ENCODE results near the gene ALCAM. TPM values are rescaled to one million over a fixed set of nuclear protein-coding genes. Genes with fewer than 3 reads are reported as not detected.

Gene ALCAM
- total and polyA plus RNA-seq, 2 of the 8 experiments (the other 6 are each of a cell fraction or from before 2014, with no cell fraction given): 10.8 to 33.0 TPM

GRCh38 chr3:105352976-105353375, 13.7 kb upstream of the ALCAM start:
- H3K4me1 ChIP-seq (replicated peaks in 1 of 4; ENCODE audit: control insufficient read depth in 3 of 4, insufficient read depth in 4 of 4, low read length in 3 of 4): no peaks in the 10 kb centered on the region
- no peak overlapping the region for H3K4ac ChIP-seq (replicated peaks; ENCODE audit: insufficient read length, low read depth, low read length)
- H3K79me2 ChIP-seq (ENCODE audit: control insufficient read depth in 1 of 2, insufficient read depth in 2 of 2, low read length in 2 of 2): no peaks in the 10 kb centered on the region
- H3K4me2 ChIP-seq (ENCODE audit: insufficient read depth in 1 of 2, low read depth in 2 of 2, low read length in 2 of 2): no peak overlapping the region; a peak in 1 of 4 replicates
- no peak overlapping the region for H4K91ac ChIP-seq (replicated peaks; ENCODE audit: insufficient read length, low read length)
- ChIA-PET POLR2A (ENCODE audit: partially characterized antibody) (no interaction called here), CTCF (ENCODE audit: partially characterized antibody) (no interaction called here)
- H2BK15ac ChIP-seq (ENCODE audit: low read length): no peak overlapping the region
- H2BK5ac ChIP-seq (ENCODE audit: low read depth, low read length): no peak overlapping the region
- H3K79me1 ChIP-seq (ENCODE audit: low read depth, low read length): no peaks in the 10 kb centered on the region
- 92% methylated on average over 4 of the region's 4 CpGs; no CpG with 5 or more reads in 1 of the 2 experiments for WGBS, 2 experiments (ENCODE audit: extremely low coverage in 1 of 2, insufficient coverage in 1 of 2, insufficient read length in 1 of 2, insufficient replicate concordance in 2 of 2, low coverage in 1 of 2, low lambda C conversion rate in 2 of 2, missing lambda C conversion rate in 1 of 2)
- H3K23ac ChIP-seq (ENCODE audit: insufficient read length): no peak overlapping the region
- no peak overlapping the region for H3K9ac ChIP-seq (replicated peaks in 1 of 4; ENCODE audit: extremely low read depth in 1 of 4, low read depth in 3 of 4, low read length in 3 of 4)
- FAIRE-seq (no peak), DNase-seq (ENCODE audit: low read depth in 1 of 2, low spot score in 2 of 2) (no peak)
- H3K27ac ChIP-seq (ENCODE audit: low read depth, low read length): no peak overlapping the region
- no peak overlapping the region for H2BK120ac ChIP-seq (replicated peaks; ENCODE audit: low read depth, low read length)
- no peaks in the 10 kb centered on the region for H3K36me3 ChIP-seq (ENCODE audit: control insufficient read depth in 2 of 4, insufficient read depth in 4 of 4, low read length in 3 of 4)
- H3K56ac ChIP-seq (replicated peaks; ENCODE audit: insufficient read length, low read depth, low read length): no peak overlapping the region
- peaks cover 0 to 2% (median 0%) of the 10 kb centered on the region in 4 experiments; a peak in 2 of 7 replicates for H3K27me3 ChIP-seq (replicated peaks in 1 of 4; ENCODE audit: control insufficient read depth in 3 of 4, extremely low read depth in 1 of 4, insufficient read depth in 3 of 4, low read length in 3 of 4)
- H3K18ac ChIP-seq (ENCODE audit: extremely low read depth, low read length): no peak overlapping the region
- no peak overlapping the region for H2AK5ac ChIP-seq (ENCODE audit: low read depth, low read length)
- H3K23me2 ChIP-seq (ENCODE audit: low read depth, low read length): no peaks in the 10 kb centered on the region; the same call in 1 of the 2 replicates
- no peak overlapping the region for H2BK20ac ChIP-seq (ENCODE audit: low read length)
- no peak overlapping the region for H2AFZ ChIP-seq (ENCODE audit: low read length)
- no peaks in the 10 kb centered on the region for H4K20me1 ChIP-seq (replicated peaks in 1 of 2; ENCODE audit: control insufficient read depth in 1 of 2, insufficient read depth in 2 of 2, low read length in 2 of 2)
- H3K14ac ChIP-seq (ENCODE audit: insufficient read length): no peak overlapping the region
- no peaks in the 10 kb centered on the region for H3K9me3 ChIP-seq (ENCODE audit: insufficient read depth in 2 of 2, low read depth in 1 of 2, low read length in 1 of 2)
- H3K4me3 ChIP-seq (ENCODE audit: extremely low read depth in 1 of 4, insufficient read depth in 2 of 4, low read depth in 3 of 4, low read length in 4 of 4): no peak overlapping the region; a peak in 1 of 8 replicates
- H2BK12ac ChIP-seq (ENCODE audit: low read depth, low read length): no peak overlapping the region
- H4K8ac ChIP-seq (ENCODE audit: extremely low read depth, insufficient read depth, low read length): no peak overlapping the region
- no peak overlapping the region for H4K5ac ChIP-seq (ENCODE audit: insufficient read length, low read depth, low read length)
- TF ChIP-seq POU5F1 (IDR thresholded peaks at IDR 0.05; ENCODE audit: low read depth, low read length): no peak
- TF ChIP-seq GTF2F1 (IDR thresholded peaks at IDR 0.05; ENCODE audit: borderline replicate concordance, low read depth, low read length): no peak
- TF ChIP-seq CHD1 (IDR thresholded peaks at IDR 0.05; ENCODE audit: low read depth, low read length): no peak
- no peak for TF ChIP-seq GABPA (IDR thresholded peaks at IDR 0.05; ENCODE audit: borderline replicate concordance, insufficient read depth, low read length)
- no peak for TF ChIP-seq CREB1 (IDR thresholded peaks at IDR 0.05)
- no peak for TF ChIP-seq TEAD4 (IDR thresholded peaks at IDR 0.05; ENCODE audit: low read depth, low read length)
- TF ChIP-seq KDM1A (IDR thresholded peaks at IDR 0.05; ENCODE audit: borderline replicate concordance, low read length): no peak
- no peak for TF ChIP-seq ATF2 (IDR thresholded peaks at IDR 0.05; ENCODE audit: low read length)
- TF ChIP-seq E2F6 (IDR thresholded peaks at IDR 0.05): no peak
- no peak for TF ChIP-seq JUND (IDR thresholded peaks at IDR 0.05; ENCODE audit: low read length)
- no peak for TF ChIP-seq NRF1 (IDR thresholded peaks at IDR 0.05; ENCODE audit: low read depth, low read length)

Data from H1 (cell line).